Muscle layer of duodenum (tissue), 2 donors: ENCODE results near the gene NXPH3.

Experiments
- H3K27ac ChIP-seq: one replicate; pipeline ENCODE4 v1.7.0; 2013; ENCODE audit warnings: mild to moderate bottlenecking, low read length
- H3K27me3 ChIP-seq: one replicate; pipeline ENCODE4 v1.7.0; 2013; ENCODE audit warnings: low read depth, mild to moderate bottlenecking, control low read depth, low read length
- H3K36me3 ChIP-seq, 2 donors: one replicate each; pipeline ENCODE4 v1.7.0; 2013; ENCODE audit warnings: low read length in 2 of 2, control low read depth in 1 of 2, mild to moderate bottlenecking in 1 of 2; ENCODE audit not compliant: insufficient read depth in 2 of 2, control insufficient read depth in 1 of 2
- H3K4me1 ChIP-seq, 2 donors: one replicate each; pipeline ENCODE4 v1.7.0; 2013; ENCODE audit warnings: low read length in 2 of 2, mild to moderate bottlenecking in 2 of 2, control low read depth in 1 of 2, moderate library complexity in 1 of 2; ENCODE audit not compliant: insufficient read depth in 2 of 2, control insufficient read depth in 1 of 2
- H3K4me3 ChIP-seq, 2 donors: one replicate each; pipeline ENCODE4 v1.7.0; 2013; ENCODE audit warnings: low read length in 2 of 2, low read depth in 1 of 2, mild to moderate bottlenecking in 1 of 2
- H3K9me3 ChIP-seq, 2 donors: one replicate each; pipeline ENCODE4 v1.7.0; 2013; ENCODE audit warnings: low read length in 2 of 2, control low read depth in 1 of 2, mild to moderate bottlenecking in 1 of 2; ENCODE audit not compliant: control insufficient read depth in 1 of 2
- donor health status: healthy.

The NXPH3 gene

GRCh38 chr17:49587366-49588073 is 11.8 kb downstream of the NXPH3 start:
- Histone ChIP-seq H3K27ac (no peak overlapping the region), H3K4me3 (no peak overlapping the region), H3K27me3 (no peaks in the 10 kb centered on the region), H3K9me3 (no peaks in the 10 kb centered on the region), H3K36me3 (peaks cover 7 to 12% of the 10 kb centered on the region in 2 donors), H3K4me1 (peaks cover 0 to 4% of the 10 kb centered on the region in 2 donors)

DNA sequence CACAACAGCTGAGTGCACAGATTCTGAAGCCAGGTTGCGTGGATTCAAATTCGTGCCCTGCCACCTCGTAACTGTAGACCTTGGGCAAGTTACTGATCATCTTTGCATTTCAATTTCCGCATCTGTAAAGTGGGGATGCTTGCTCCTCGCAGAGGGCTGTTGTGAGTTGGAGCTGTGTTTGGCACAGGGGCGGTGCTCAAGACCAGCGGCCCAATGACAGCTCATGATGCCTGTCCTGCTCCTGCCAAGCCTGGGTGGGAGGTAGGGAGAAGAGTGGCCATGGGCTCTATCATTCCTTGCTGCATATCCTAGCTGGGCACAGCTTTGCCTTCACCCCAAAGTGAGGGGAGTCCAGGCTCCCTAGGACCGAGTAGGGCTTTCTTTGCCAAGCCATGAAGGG is 12.6 kb downstream of the NXPH3 start:
- peaks cover 7 to 18% of the 10 kb centered on the region in 2 donors for H3K36me3 ChIP-seq
- H3K9me3 ChIP-seq: no peaks in the 10 kb centered on the region
- no peaks in the 10 kb centered on the region for H3K27me3 ChIP-seq
- no peak overlapping the region for H3K4me3 ChIP-seq
- H3K4me1 ChIP-seq: peaks cover 0 to 4% of the 10 kb centered on the region in 2 donors
- H3K27ac ChIP-seq: no peak overlapping the region

DNA sequence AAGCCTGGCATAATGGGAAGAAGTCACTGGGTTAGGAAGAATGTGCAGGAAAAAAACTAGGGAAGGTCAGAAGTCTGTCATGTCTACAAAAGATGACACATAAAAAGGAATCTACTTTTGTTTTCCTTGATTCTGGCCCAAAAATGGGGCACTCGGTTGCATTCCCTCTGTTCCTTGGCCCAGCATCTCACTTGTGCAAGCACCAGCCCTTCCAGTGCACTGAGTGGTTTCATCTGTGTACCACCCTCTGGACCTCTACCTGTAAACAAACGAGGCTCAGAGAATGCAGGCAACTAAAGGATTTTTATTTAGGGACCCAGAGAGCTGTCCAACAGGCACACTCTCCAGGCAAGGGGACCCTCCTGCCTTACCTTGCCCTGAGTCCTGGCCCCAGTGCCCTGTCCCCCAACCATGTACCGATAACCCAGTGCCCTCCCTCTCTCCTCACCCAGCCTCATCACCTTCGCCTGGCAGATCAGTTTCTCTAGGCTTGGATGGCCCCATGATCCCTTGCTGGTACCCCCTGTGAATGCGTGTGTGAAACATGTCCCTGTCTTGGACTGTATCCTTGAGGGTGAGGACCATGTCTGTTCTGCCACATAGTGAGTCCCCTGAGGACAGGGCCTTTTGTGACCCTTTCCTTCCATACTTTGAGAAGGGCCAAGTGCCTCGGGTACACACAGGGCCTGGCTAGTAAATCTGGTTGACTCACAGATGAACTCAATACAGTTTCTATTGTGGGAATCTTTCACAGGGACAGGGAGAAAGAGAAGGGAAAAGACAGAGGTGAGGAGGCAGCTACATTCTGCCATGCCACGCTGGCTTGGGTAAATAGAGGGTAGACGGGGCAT is 13.3 kb downstream of the NXPH3 start:
- Histone ChIP-seq H3K9me3 (no peaks in the 10 kb centered on the region), H3K36me3 (peaks cover 7 to 23% of the 10 kb centered on the region in 2 donors), H3K4me1 (peaks cover 0 to under 1% of the 10 kb centered on the region in 2 donors), H3K4me3 (no peak overlapping the region), H3K27me3 (no peaks in the 10 kb centered on the region), H3K27ac (no peak overlapping the region)

- Histone ChIP-seq H3K9me3 (no peaks in the 10 kb centered on the region), H3K27ac (no peak overlapping the region), H3K4me1 (no peaks in the 10 kb centered on the region), H3K27me3 (no peaks in the 10 kb centered on the region), H3K4me3 (no peak overlapping the region), H3K36me3 (peaks cover 7 to 27% of the 10 kb centered on the region in 2 donors)
Observed at GRCh38 chr17:49589577-49589927, 13.9 kb downstream of the NXPH3 start.

GRCh38 chr17:49590874-49591273 is 15.2 kb downstream of the NXPH3 start:
- H3K4me3 ChIP-seq: no peak overlapping the region
- H3K27ac ChIP-seq: no peak overlapping the region
- peaks cover 7 to 35% of the 10 kb centered on the region in 2 donors for H3K36me3 ChIP-seq
- no peaks in the 10 kb centered on the region for H3K27me3 ChIP-seq
- no peaks in the 10 kb centered on the region for H3K4me1 ChIP-seq
- no peaks in the 10 kb centered on the region for H3K9me3 ChIP-seq

DNA sequence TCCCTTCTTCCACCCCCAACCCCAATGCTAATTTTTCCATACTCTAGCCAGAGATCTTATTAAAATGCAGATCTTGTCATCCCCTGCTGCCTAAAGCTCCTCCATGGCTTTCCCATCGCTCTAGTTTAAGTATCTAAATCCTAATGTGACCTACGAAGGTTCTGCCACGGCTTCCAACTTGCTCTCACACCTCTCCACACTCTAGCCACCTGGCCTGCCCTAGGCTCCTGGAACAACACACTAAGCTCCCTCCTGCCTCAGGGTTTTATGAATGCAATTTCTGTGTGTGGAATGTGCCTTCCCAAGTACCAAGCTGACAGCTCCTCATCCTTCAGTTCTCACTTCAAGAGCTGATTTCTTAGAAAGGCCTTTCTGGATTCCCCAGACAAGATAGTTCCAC is 16.6 kb downstream of the NXPH3 start:
- no peaks in the 10 kb centered on the region for H3K9me3 ChIP-seq
- H3K27ac ChIP-seq: no peak overlapping the region
- peaks cover 7 to 49% of the 10 kb centered on the region in 2 donors for H3K36me3 ChIP-seq
- no peak overlapping the region for H3K4me3 ChIP-seq
- H3K27me3 ChIP-seq: no peaks in the 10 kb centered on the region
- peaks cover 0 to under 1% of the 10 kb centered on the region in 2 donors for H3K4me1 ChIP-seq

DNA sequence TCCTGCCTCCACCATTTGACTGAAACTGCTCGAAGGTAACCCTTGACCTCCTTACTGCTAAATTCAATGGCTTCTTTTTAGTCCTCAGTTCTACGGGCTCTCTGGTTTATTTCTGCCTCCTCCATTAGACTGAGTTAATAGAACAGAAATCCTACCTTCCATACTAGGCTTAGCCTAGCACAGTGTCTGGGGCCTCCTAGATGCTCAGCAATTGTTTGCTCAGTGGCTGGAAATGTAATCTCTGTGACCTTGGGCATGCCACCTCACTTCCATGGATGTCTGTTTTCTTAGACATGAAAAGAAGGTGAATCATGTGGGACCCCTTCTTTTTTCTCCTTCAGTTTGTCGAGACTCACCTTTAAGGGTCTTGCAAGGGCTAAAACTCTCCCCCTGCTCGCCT is 19.7 kb downstream of the NXPH3 start:
- Histone ChIP-seq H3K9me3 (no peaks in the 10 kb centered on the region), H3K4me1 (peaks cover 0 to 9% of the 10 kb centered on the region in 2 donors), H3K27ac (no peak overlapping the region), H3K27me3 (no peaks in the 10 kb centered on the region), H3K36me3 (peaks cover 10 to 51% of the 10 kb centered on the region in 2 donors), H3K4me3 (no peak overlapping the region)

GRCh38 chr17:49595980-49596379 is 20.3 kb downstream of the NXPH3 start:
- Histone ChIP-seq H3K27me3 (no peaks in the 10 kb centered on the region), H3K36me3 (peaks cover 12 to 57% of the 10 kb centered on the region in 2 donors), H3K4me3 (no peak overlapping the region), H3K9me3 (no peaks in the 10 kb centered on the region), H3K4me1 (peaks cover 0 to 9% of the 10 kb centered on the region in 2 donors), H3K27ac (no peak overlapping the region)

DNA sequence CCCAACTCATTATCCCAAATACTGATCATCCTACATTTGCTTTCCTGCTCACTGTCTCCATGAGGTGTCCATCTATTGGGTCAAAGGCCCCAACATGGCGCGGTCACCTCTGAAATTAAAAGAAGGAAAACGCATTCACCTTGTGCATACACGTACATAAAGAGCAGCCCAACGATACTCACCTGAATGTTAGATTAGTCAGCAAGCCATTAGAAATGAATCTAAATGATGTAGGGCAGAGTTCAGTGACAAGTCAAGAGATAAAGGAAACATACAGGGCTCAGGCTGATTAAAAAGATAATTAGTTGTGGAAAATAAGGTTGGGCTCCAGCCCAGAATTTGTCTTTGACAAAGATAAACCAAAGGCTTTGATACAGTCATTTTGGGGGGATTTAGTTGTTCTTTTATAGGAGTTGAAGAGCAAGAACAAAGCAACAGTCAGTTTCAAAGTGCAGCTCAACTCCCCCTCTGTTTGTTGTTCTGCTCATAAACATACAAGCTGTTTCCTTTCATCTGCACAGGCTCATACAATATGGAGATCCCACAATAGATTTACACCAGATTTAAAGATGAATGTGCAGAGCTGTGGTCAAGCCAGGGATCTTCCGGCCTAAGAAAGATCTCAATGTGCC is 21.1 kb downstream of the NXPH3 start:
- H3K9me3 ChIP-seq: no peaks in the 10 kb centered on the region
- H3K27me3 ChIP-seq: no peaks in the 10 kb centered on the region
- no peak overlapping the region for H3K27ac ChIP-seq
- peaks cover 16 to 59% of the 10 kb centered on the region in 2 donors for H3K36me3 ChIP-seq
- H3K4me3 ChIP-seq: no peak overlapping the region
- H3K4me1 ChIP-seq: peaks cover 0 to 10% of the 10 kb centered on the region in 2 donors

GRCh38 chr17:49597436-49597835 is 21.8 kb downstream of the NXPH3 start:
- no peaks in the 10 kb centered on the region for H3K9me3 ChIP-seq
- no peak overlapping the region for H3K27ac ChIP-seq
- H3K4me3 ChIP-seq: no peak overlapping the region
- no peaks in the 10 kb centered on the region for H3K27me3 ChIP-seq
- H3K36me3 ChIP-seq: peaks cover 18 to 61% of the 10 kb centered on the region in 2 donors
- peaks cover 0 to 17% of the 10 kb centered on the region in 2 donors for H3K4me1 ChIP-seq

- Histone ChIP-seq H3K36me3 (peaks cover 18 to 61% of the 10 kb centered on the region in 2 donors), H3K4me1 (peaks cover 0 to 23% of the 10 kb centered on the region in 2 donors), H3K9me3 (no peaks in the 10 kb centered on the region), H3K27ac (no peak overlapping the region), H3K27me3 (no peaks in the 10 kb centered on the region), H3K4me3 (no peak overlapping the region)
Observed at GRCh38 chr17:49597928-49598655, 22.4 kb downstream of the NXPH3 start.
